ENCODE data around the gene SMCR8. TPM values are rescaled to one million over a fixed set of nuclear protein-coding genes. Genes with fewer than 3 reads are reported as not detected.

The SMCR8 gene
- total RNA-seq, 1 experiment from 2014 or later: 22.4 TPM

DNA sequence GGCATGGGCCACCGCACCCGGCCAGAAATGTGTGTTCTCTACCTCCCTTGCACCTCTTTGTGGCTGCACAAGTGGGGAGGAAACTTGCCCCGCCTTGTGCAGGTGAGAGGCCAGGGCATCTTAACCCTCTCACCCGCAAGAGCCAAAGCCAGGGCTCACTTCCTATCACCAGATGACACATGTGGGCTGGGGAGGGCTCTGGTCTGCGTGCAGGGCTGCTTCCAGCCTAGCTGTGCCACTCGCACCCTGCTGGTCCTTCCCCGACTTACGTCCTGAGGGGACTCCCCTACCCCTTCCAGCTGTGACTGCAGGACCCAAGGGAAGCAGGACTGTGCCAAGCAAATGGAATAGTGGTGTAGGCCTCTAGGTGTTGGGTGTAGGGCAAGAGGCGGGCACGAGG is 47.7 kb upstream of the SMCR8 start:
- Histone ChIP-seq H4K5ac (ENCODE audit: insufficient read length, low read depth, low read length) (no peak overlapping the region), H4K91ac (ENCODE audit: insufficient read length, low read depth, low read length) (no peak overlapping the region), H2BK120ac (ENCODE audit: low read depth, low read length, poor library complexity, severe bottlenecking) (no peak overlapping the region), H2BK5ac (ENCODE audit: insufficient read length, low read length) (no peak overlapping the region), H3K79me2 (ENCODE audit: insufficient read depth, low read length) (no peaks in the 10 kb centered on the region), H3K4me1 (ENCODE audit: insufficient read depth, low read length) (no peaks in the 10 kb centered on the region), H3K79me1 (ENCODE audit: insufficient read depth, low read depth, low read length, poor library complexity, severe bottlenecking) (no peaks in the 10 kb centered on the region), H2BK15ac (ENCODE audit: low read depth, low read length) (no peak overlapping the region), H3K27me3 (ENCODE audit: insufficient read depth, low read length) (no peaks in the 10 kb centered on the region), H3K23me2 (ENCODE audit: insufficient read length, low read depth, low read length, poor library complexity, severe bottlenecking) (no peaks in the 10 kb centered on the region), H3K9ac (ENCODE audit: extremely low read depth, insufficient read length, low read length) (no peak overlapping the region), H3K18ac (ENCODE audit: insufficient read length, low read depth, low read length) (no peak overlapping the region), H3K9me3 (ENCODE audit: control insufficient read depth, low read depth, low read length) (no peaks in the 10 kb centered on the region), H4K20me1 (ENCODE audit: control insufficient read depth, insufficient read depth, insufficient read length) (no peaks in the 10 kb centered on the region), H3K27ac (ENCODE audit: insufficient read length, low read depth, low read length) (no peak overlapping the region), H2BK20ac (ENCODE audit: low read depth, low read length, poor library complexity, severe bottlenecking) (no peak overlapping the region), H3K4me2 (ENCODE audit: insufficient read depth, insufficient read length, low read length) (no peak overlapping the region), H3K4ac (ENCODE audit: low read depth, low read length) (no peak overlapping the region), H4K8ac (replicated peaks; ENCODE audit: insufficient read length, low read depth, low read length) (no peak overlapping the region), H3K14ac (ENCODE audit: insufficient read depth, low read length) (peak overlapping the region; percentile 3; the same call in 1 of the 2 replicates), H2BK12ac (ENCODE audit: insufficient read length, low read depth, low read length) (no peak overlapping the region), H3T11ph (ENCODE audit: low read length) (no peak overlapping the region), H3K23ac (ENCODE audit: insufficient read length, low read depth, low read length) (no peak overlapping the region), H3K56ac (ENCODE audit: insufficient read length, low read depth, low read length) (no peak overlapping the region), H2AK5ac (ENCODE audit: insufficient read length, low read length) (no peak overlapping the region), H2AFZ (ENCODE audit: low read length) (no peak overlapping the region)
- Mint-ChIP-seq H3K9me3 (no peaks in the 10 kb centered on the region), H3K27me3 (ENCODE audit: low read depth) (no peaks in the 10 kb centered on the region; the same call in none of the 2 replicates), H3K27ac (no peak overlapping the region), H3K4me3 (no peak overlapping the region), H3K4me1 (peaks cover 10 to 13% of the 10 kb centered on the region in 2 experiments), H3K36me3 (ENCODE audit: insufficient read depth in 1 of 3, low read depth in 3 of 3) (peaks cover 4 to 17% (median 15%) of the 10 kb centered on the region in 3 experiments)
- TF ChIP-seq, protein P1, sequence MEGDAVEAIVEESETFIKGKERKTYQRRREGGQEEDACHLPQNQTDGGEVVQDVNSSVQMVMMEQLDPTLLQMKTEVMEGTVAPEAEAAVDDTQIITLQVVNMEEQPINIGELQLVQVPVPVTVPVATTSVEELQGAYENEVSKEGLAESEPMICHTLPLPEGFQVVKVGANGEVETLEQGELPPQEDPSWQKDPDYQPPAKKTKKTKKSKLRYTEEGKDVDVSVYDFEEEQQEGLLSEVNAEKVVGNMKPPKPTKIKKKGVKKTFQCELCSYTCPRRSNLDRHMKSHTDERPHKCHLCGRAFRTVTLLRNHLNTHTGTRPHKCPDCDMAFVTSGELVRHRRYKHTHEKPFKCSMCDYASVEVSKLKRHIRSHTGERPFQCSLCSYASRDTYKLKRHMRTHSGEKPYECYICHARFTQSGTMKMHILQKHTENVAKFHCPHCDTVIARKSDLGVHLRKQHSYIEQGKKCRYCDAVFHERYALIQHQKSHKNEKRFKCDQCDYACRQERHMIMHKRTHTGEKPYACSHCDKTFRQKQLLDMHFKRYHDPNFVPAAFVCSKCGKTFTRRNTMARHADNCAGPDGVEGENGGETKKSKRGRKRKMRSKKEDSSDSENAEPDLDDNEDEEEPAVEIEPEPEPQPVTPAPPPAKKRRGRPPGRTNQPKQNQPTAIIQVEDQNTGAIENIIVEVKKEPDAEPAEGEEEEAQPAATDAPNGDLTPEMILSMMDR (conservative IDR thresholded peaks at IDR 0.05): no peak
- peak; percentile 37 for DNase-seq
- no CpG with 5 or more reads among the region's 10 CpGs for WGBS (ENCODE audit: extremely low coverage, insufficient read length, low lambda C conversion rate)
